Ascending aorta (tissue), 2 donors: ENCODE data around the gene RELT. TPM values are rescaled to one million over a fixed set of nuclear protein-coding genes. Genes with fewer than 3 reads are reported as not detected.

ENCODE experiments used
- DNase-seq, 2 donors: peaks; one replicate each; pipeline ENCODE4 v3.0.0-alpha.2; 2019; ENCODE audit warnings: low spot score in 2 of 2
- H3K27ac ChIP-seq, 2 donors: fragments of 200-600 bp; sonication (generic); one replicate each; pipeline ENCODE4 v1.5.1; 2016 to 2017; ENCODE audit warnings: mild to moderate bottlenecking in 1 of 2
- H3K27me3 ChIP-seq: fragments of 200-600 bp; sonication (generic); one replicate; pipeline ENCODE4 v1.5.1; 2017
- H3K36me3 ChIP-seq, 2 donors: fragments of 200-600 bp; sonication (generic); one replicate each; pipeline ENCODE4 v1.5.1; 2016
- H3K4me1 ChIP-seq, 2 donors: fragments of 200-600 bp; sonication (generic); one replicate each; pipeline ENCODE4 v1.5.1; 2016 to 2017; ENCODE audit warnings: mild to moderate bottlenecking in 1 of 2
- H3K4me3 ChIP-seq, 2 donors: fragments of 200-600 bp; sonication (generic); one replicate each; pipeline ENCODE4 v1.5.1; 2016 to 2017; ENCODE audit warnings: mild to moderate bottlenecking in 1 of 2
- H3K9me3 ChIP-seq, 2 donors: fragments of 200-600 bp; sonication (generic); one replicate each; pipeline ENCODE4 v1.5.1; 2016
- CTCF ChIP-seq, 3 experiments: fragments of 200-600 bp in 2 of 3; fragments of 450-650 bp in 1 of 3; sonication (generic) in 2 of 3; IDR thresholded peaks; one replicate each; pipeline ENCODE4 v1.5.1; 2016 to 2019; ENCODE audit warnings: antibody characterized with exemption in 3 of 3, mild to moderate bottlenecking in 1 of 3, moderate library complexity in 1 of 3
- intact Hi-C: fragments of 100-400 bp; cut with DNase I; formaldehyde crosslinking; loops from one replicate; pipeline ENCODE4 v1.15.1; 2023
- total RNA-seq: library from RNA; depleted of rRNA; stranded (reverse); fragments of >200 nt; gene quantifications from one replicate; pipeline ENCODE4 v1.1.0, GENCODE V29; 2016

Gene RELT
- total RNA-seq, 1 donor from 2014 or later, result 25.7 TPM

DNA sequence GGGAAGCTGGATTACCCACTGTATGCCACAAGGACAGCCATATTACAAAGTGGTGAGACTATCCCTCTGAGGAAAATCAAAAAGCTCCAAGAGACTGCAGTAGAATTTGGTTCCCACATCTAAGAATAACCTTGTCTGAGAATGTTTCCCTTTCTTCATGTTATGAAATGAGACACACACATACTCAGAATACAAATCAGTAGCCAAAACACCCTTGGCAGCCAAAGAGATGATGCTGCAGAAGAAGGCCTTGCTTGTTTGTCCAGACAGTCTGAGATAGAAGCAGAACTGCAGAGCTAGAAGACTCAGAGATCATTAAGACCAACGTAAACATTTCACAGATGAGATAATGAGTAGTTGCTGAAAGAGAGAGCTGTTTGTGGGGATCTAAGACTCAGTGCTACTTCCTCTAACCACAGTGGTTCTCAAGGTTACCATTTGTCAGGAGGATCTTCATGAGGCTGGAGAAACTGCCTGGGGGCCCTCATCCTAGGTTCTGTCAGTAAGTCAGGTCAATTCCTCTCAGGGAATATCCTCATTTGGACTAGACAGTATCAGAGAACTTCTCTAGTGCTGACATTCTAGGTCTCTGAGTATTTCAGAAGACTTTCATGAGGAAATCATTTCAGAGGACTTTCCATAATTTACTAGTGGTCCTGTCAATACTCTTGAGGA lies 38.9 kb downstream of the RELT start:
- Histone ChIP-seq H3K4me3 (no peak overlapping the region), H3K4me1 (peaks cover 0 to 7% of the 10 kb centered on the region in 2 donors), H3K9me3 (no peaks in the 10 kb centered on the region), H3K27ac (peak overlapping the region; percentile 41 to 51), H3K36me3 (peaks cover 0 to 20% of the 10 kb centered on the region in 2 donors), H3K27me3 (no peaks in the 10 kb centered on the region)
- no peak for DNase-seq
- intact Hi-C loops, result no loop called here
- TF ChIP-seq CTCF (IDR thresholded peaks at IDR 0.05), result no peak

DNA sequence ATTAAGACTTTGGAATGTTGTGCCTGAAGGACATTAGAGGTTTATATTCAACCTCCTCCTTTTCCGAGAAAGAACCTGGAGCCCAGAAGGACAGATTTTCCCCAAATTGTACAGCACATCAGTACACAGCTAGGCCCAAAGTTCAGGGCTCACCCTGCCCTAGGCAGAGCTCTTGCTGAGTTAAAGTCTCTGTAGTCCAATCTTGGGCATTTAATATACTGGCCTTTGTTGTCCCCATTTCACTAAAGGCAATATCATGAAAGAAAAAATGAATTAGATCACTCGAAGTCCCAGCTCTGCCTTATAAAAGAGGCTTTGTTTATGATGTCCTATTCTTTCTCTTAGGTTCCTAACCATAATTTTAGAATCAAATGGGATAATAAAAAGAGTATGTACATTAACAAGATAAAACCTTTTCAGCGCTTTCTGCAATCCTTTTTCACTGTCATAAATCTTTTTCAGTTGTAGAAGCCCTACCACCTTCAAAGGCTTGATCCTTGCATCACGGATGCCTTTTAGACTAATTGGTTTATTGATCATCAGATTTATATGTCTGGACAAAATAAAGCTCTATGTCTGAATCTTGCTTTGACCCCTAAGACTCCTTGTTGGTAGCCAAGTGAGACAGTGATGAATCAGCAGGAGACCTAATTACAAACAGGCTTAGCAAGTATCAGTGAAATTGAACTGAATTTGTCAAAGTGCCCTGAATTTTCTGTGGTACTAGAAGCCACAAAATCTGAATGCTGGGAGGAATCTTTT lies 39.8 kb downstream of the RELT start:
- Histone ChIP-seq H3K4me1 (peaks cover 0 to 7% of the 10 kb centered on the region in 2 donors), H3K4me3 (no peak overlapping the region), H3K9me3 (no peaks in the 10 kb centered on the region), H3K27ac (peak overlapping the region; percentile 41 to 51), H3K27me3 (no peaks in the 10 kb centered on the region), H3K36me3 (peaks cover 0 to 13% of the 10 kb centered on the region in 2 donors)
- TF ChIP-seq CTCF (IDR thresholded peaks at IDR 0.05), result no peak
- DNase-seq, result no peak
- intact Hi-C loops, result no loop called here

GRCh38 chr11:73416786-73417185 lies 40.6 kb downstream of the RELT start:
- Histone ChIP-seq H3K27ac (no peak overlapping the region), H3K27me3 (no peaks in the 10 kb centered on the region), H3K36me3 (peaks cover 0 to 9% of the 10 kb centered on the region in 2 donors), H3K4me1 (peaks cover 0 to 7% of the 10 kb centered on the region in 2 donors), H3K4me3 (no peak overlapping the region), H3K9me3 (no peaks in the 10 kb centered on the region)
- TF ChIP-seq CTCF (IDR thresholded peaks at IDR 0.05), result no peak
- no peak for DNase-seq
- intact Hi-C loops, result no loop called here

- Histone ChIP-seq H3K9me3 (no peaks in the 10 kb centered on the region), H3K27ac (no peak overlapping the region), H3K4me3 (no peak overlapping the region), H3K27me3 (no peaks in the 10 kb centered on the region), H3K4me1 (peaks cover 0 to 4% of the 10 kb centered on the region in 2 donors), H3K36me3 (peaks cover 0 to 9% of the 10 kb centered on the region in 2 donors)
- DNase-seq, result no peak
- intact Hi-C loops, result no loop called here
- no peak for TF ChIP-seq CTCF (IDR thresholded peaks at IDR 0.05)
Observed at GRCh38 chr11:73420136-73420535, 43.9 kb downstream of the RELT start.

GRCh38 chr11:73422886-73423285 lies 46.7 kb downstream of the RELT start:
- intact Hi-C loops, result no loop called here
- H3K27ac ChIP-seq, result no peak overlapping the region
- H3K4me1 ChIP-seq, result peaks cover 0 to 7% of the 10 kb centered on the region in 2 donors
- no peaks in the 10 kb centered on the region for H3K27me3 ChIP-seq
- no peak for TF ChIP-seq CTCF (IDR thresholded peaks at IDR 0.05)
- peaks cover 0 to 9% of the 10 kb centered on the region in 2 donors for H3K36me3 ChIP-seq
- no peaks in the 10 kb centered on the region for H3K9me3 ChIP-seq
- H3K4me3 ChIP-seq, result no peak overlapping the region
- DNase-seq, result no peak
